Subcutaneous adipose tissue (tissue), 4 donors: ENCODE measurements around the gene POLG2. TPM values are rescaled to one million over a fixed set of nuclear protein-coding genes. Genes with fewer than 3 reads are reported as not detected.

Experiments used
- total RNA-seq, 4 donors: library from RNA; depleted of rRNA; stranded (reverse); fragments of >200 nt; gene quantifications; one replicate each; pipeline ENCODE4 v1.1.0, GENCODE V29; 2016
- TF ChIP-seq, protein P1 (sequence below): fragments of 450-650 bp; IDR thresholded peaks from one replicate; pipeline ENCODE4 v1.5.1; 2016; ENCODE audit warnings: low read depth, mild to moderate bottlenecking, control low read depth, antibody characterized with exemption, moderate library complexity

POLG2 gene
- 1 to 10 TPM; 6.4 to 8.8 (median 7.5) TPM for total RNA-seq

DNA sequence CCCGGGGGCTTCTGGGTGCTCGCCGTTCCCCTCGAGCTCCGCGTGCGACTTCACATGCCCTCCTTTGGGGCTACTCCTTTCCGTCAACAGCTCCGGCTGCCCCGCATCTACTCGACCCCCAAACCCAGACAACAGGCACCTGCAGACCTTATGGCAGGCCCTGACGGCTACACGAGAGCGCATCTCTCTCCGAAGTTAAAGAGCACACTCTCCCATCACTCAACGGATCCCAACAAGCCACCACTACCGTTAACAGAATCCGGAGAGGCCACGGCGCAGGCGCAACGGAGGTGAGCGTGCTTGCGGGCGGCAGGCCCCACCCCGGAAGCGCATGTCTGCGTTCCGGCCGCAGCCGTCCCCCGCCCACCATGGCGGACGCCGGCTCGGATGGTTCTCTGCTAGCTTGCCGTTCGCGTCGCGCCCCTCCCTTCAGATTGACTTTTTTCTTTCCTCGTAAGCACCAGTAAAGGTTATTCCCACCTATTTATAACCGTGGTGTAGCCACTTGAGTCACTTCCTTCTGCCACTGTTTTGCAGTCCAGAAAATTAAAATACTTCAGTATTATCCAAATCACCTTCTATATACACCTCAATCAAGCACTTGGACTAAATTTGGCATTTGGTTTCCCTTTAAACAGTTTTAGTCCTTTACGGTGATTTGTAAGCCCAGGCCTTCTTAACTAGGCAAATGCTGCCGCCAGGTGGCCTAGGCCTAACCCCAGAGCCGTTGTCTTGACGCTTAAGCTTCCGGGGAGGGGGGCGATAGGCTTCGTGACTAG lies at the start of gene POLG2:
Gene POLG2 (minus strand): TSS at position 269 of the 779 bp plus-strand sequence. CDS start 86 bp downstream, at position 183.
- TF ChIP-seq, protein P1, sequence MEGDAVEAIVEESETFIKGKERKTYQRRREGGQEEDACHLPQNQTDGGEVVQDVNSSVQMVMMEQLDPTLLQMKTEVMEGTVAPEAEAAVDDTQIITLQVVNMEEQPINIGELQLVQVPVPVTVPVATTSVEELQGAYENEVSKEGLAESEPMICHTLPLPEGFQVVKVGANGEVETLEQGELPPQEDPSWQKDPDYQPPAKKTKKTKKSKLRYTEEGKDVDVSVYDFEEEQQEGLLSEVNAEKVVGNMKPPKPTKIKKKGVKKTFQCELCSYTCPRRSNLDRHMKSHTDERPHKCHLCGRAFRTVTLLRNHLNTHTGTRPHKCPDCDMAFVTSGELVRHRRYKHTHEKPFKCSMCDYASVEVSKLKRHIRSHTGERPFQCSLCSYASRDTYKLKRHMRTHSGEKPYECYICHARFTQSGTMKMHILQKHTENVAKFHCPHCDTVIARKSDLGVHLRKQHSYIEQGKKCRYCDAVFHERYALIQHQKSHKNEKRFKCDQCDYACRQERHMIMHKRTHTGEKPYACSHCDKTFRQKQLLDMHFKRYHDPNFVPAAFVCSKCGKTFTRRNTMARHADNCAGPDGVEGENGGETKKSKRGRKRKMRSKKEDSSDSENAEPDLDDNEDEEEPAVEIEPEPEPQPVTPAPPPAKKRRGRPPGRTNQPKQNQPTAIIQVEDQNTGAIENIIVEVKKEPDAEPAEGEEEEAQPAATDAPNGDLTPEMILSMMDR, result no peak

GRCh38 chr17:64544742-64545141 lies 47.9 kb upstream of the POLG2 start:
- TF ChIP-seq, protein P1, result no peak

DNA sequence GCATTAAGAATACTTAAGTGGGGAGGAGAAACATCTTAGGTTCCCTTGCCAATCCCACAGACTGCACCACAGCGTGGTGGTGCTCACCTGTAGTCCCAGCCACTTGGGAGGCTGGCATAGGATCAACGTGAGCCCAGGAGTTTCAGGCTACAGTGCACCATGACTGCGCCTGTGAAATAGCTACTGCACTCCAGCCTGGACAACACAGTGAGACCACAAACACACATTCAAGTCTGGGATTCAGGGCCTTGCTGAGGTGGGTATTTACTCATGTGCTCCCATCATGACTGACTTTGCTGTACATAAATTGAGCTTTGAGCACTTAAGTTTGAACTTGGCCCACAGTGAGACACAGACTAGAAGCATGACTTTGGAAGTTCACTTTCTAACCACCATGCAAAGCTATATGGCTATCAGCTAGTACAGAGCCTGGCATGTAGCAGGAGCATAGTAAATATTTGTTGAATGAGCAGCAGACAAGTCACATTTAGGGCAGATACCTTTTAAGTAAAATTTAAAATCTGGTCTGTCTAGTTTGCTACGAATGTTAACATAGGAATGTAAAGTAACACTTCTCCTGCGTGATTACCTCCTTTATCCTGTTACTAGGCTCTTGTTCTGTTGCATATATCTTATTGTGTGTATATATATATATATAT lies 43.4 kb upstream of the POLG2 start:
- TF ChIP-seq, protein P1, result no peak

DNA sequence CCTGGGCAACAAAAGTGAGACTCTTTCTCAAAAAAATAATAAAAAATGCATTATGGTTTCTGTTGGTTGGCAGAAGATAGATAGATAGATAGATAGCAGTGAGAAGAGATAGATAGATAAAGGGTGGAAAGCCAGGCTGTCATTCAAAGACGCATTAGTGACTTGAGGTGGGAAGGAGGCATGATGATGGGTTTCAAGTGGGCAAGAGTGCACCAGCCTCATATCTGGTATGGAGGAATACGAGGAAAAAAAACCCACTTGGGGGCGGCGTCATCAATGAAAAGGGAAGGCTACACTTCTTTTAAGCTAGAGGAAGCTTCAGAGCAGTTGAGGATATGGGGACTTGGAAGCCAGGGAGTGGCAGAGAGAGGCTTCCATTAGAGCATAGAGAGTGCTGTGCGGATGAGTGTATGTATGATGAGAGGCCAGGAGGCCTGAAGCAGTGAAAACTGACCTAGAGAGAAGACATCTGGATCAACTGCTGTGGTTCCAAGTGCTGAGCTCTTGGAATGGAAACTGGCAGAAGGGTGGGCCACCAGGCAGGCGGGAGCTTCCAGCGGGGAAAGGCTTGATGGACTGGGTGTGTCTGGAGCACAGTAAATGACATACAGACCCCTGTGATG lies 41.8 kb upstream of the POLG2 start:
- TF ChIP-seq, protein P1, result no peak

DNA sequence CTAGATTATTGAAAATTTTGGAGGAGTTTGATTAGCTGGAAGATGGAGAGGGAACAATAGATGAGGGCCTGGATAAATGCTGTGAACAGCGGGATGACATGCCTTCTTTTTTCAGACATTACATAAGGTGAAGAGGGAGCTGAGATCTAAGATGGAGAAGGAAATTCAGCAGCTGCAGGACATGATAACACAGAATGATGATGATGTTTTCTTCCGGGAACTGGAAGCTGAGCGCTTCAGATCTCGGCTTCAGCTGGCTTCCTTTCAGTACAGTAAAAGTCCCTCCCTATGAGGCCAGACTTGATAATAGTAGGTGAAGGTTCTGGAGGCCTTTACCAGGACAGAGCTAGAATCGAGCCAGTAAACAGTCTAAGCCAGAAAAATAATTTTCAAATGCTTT lies 40.6 kb upstream of the POLG2 start:
- TF ChIP-seq, protein P1, result no peak

DNA sequence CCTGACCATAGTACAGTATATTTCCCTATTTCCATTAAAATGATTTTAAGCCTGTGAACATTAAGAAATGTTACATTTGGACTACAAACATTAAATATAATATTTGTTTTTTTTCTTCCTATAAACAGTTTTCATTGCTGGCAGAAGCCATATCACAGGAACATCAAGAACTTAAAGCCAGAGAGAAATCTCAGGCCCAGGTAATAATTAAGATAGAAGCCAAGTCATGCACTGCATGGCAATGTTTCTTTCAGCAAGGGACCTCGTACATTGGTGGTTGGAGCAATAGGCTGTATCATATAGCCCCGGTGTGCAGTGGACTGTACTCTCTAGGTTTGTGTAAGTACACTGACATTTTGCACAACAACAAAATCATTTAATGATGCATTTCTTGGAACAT lies 40.1 kb upstream of the POLG2 start:
- TF ChIP-seq, protein P1, result no peak

DNA sequence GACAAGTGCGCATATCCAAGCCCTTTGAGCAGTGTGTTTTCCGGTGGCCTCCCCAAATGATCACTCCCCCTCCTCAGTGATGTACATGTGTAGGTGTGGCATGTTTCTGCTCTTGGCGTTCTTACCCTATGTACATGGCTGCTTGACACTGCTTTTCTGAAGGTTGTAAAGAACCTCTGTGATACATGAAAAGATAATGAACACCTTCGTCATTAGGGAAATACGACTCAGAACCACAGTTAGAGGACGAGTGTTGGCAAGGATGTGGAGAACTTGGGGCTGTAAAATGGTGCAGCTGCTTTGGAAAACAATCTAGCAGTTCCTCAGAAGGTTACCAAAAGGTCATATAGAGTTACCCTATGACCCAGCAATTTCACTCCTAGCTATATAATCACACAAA lies 38.5 kb upstream of the POLG2 start:
- TF ChIP-seq, protein P1, result no peak
